ENCODE measurements around the gene GLG1.
"Not testable (repeated sequence)": the region's sequence is repeated elsewhere in the genome, so short reads cannot be mapped to it uniquely, and the experiment has no call there.

DNA sequence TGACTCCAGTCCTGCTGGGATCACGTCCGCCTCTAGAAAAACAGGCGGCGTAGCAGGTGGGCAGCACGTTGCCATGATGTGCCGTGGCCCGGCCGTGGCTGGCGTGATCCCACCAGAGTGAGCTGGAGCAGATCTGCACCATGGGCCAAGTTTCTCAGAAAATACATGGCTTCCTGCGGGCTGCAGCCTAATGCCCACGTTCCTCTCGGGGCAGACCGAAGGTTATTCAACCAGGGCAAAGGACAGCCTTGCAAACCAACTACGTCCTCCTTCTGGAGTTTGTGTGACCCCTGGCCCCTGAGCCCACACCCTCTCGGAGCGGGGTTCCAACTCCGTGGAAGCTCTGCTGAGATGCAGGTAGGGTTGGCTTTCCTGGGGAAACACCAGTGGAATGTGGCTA is 184.8 kb downstream of the GLG1 start:
- TF ChIP-seq CTCF, POLR2A (IDR thresholded peaks at IDR 0.05): not testable (repeated sequence)

Data from right lobe of liver (tissue), 4 donors.